Endothelial cell of umbilical vein (primary cell): ENCODE data around the gene TMEM225B. TPM values are rescaled to one million over a fixed set of nuclear protein-coding genes. Genes with fewer than 3 reads are reported as not detected.

Experiments used
- BruUV-seq: library from RNA; stranded (reverse); fragments of 400-500 nt; replicated peaks from 2 replicates; lab custom pipeline; 2021; lab: Mats Ljungman, UMichigan
- CTCF ChIA-PET: fragments of 300-600, 350-600 bp; sonication (Branson Sonifier 250); formaldehyde crosslinking; loops from one replicate; lab custom pipeline; 2021; ENCODE audit warnings: antibody characterized with exemption, inconsistent platforms; lab: Charles Lee
- POLR2A ChIA-PET: fragments of 300-600, 350-600 bp; sonication (Branson Sonifier 250); formaldehyde crosslinking; loops from one replicate; lab custom pipeline; 2021; ENCODE audit warnings: antibody characterized with exemption, inconsistent platforms; lab: Charles Lee
- DNase-seq: peaks from one replicate; pipeline ENCODE4 v3.0.0-alpha.2; 2011; ENCODE audit warnings: low read depth, low spot score
- FAIRE-seq: peaks from 2 replicates; lab custom pipeline; 2011; peaks lifted over from hg19 to GRCh38; lab: Jason Lieb, UNC
- H2AFZ ChIP-seq: 2 replicates; pipeline ENCODE4 v1.6.0; 2012; ENCODE audit warnings: low read depth, low read length, control low read depth, inconsistent platforms
- H3K27ac ChIP-seq: 2 replicates; pipeline ENCODE4 v1.5.1; 2011; ENCODE audit warnings: low read depth, mild to moderate bottlenecking, control low read depth, low read length, moderate library complexity; ENCODE audit not compliant: insufficient read depth
- H3K27me3 ChIP-seq, 2 experiments: 2 replicates each; pipeline versions ENCODE4 v1.6.0 to v1.6.1; 2011; ENCODE audit warnings: low read length in 2 of 2, mixed read lengths in 1 of 2; ENCODE audit not compliant: control insufficient read depth in 2 of 2, insufficient read depth in 2 of 2
- H3K36me3 ChIP-seq, 2 experiments: 2 replicates in 1 of 2; 3 replicates in 1 of 2; pipeline ENCODE4 v1.5.1; 2011; ENCODE audit warnings: low read length in 2 of 2, mild to moderate bottlenecking in 1 of 2, moderate library complexity in 1 of 2; ENCODE audit not compliant: control insufficient read depth in 2 of 2, insufficient read depth in 2 of 2; ENCODE audit errors: extremely low read depth in 1 of 2
- H3K4me1 ChIP-seq: 3 replicates; pipeline ENCODE4 v1.5.1; 2011; ENCODE audit warnings: mild to moderate bottlenecking, low read length; ENCODE audit not compliant: control insufficient read depth, insufficient read depth; ENCODE audit errors: extremely low read depth
- H3K4me2 ChIP-seq: 2 replicates; pipeline ENCODE4 v1.6.1; 2011; ENCODE audit warnings: low read length, control low read depth, mixed read lengths; ENCODE audit not compliant: insufficient read depth
- H3K4me3 ChIP-seq, 3 experiments: fragments of 200-600 bp in 1 of 3; sonication (generic), shearing (Covaris generic) in 1 of 3; replicated peaks in 1 of 3; 2 replicates each; pipeline ENCODE4 v1.5.1; 2011 to 2016; ENCODE audit warnings: control low read depth in 3 of 3, low read length in 3 of 3, mild to moderate bottlenecking in 2 of 3, inconsistent platforms in 1 of 3, low read depth in 1 of 3, moderate library complexity in 1 of 3; ENCODE audit not compliant: insufficient read depth in 1 of 3
- H3K79me2 ChIP-seq: 2 replicates; pipeline ENCODE4 v1.6.0; 2012; ENCODE audit warnings: low read length, inconsistent platforms; ENCODE audit not compliant: control insufficient read depth, insufficient read depth
- H3K9ac ChIP-seq: replicated peaks from 2 replicates; pipeline ENCODE3; 2011; ENCODE audit warnings: low read length, control low read depth; ENCODE audit not compliant: insufficient read depth; ENCODE audit errors: extremely low read depth
- H3K9me1 ChIP-seq: replicated peaks from 3 replicates; pipeline ENCODE4 v1.6.0; 2011; ENCODE audit warnings: mild to moderate bottlenecking, low read length; ENCODE audit not compliant: control insufficient read depth, insufficient read depth; ENCODE audit errors: extremely low read depth
- H3K9me3 ChIP-seq: replicated peaks from 2 replicates; pipeline ENCODE4 v1.5.1; 2012; ENCODE audit warnings: low read length, inconsistent platforms; ENCODE audit not compliant: control insufficient read depth, insufficient read depth
- H4K20me1 ChIP-seq: replicated peaks from 2 replicates; pipeline ENCODE3; 2011; ENCODE audit warnings: mild to moderate bottlenecking, low read length; ENCODE audit not compliant: control insufficient read depth, insufficient read depth; ENCODE audit errors: extremely low read depth
- CTCF ChIP-seq, 2 donors: IDR thresholded peaks; 1 replicate in 1 of 2; 2 replicates in 1 of 2; pipeline ENCODE4 v1.5.1; 2011; ENCODE audit warnings: low read length in 2 of 2, mild to moderate bottlenecking in 2 of 2, moderate library complexity in 2 of 2, control low read depth in 1 of 2, inconsistent platforms in 1 of 2, low read depth in 1 of 2; ENCODE audit not compliant: insufficient read depth in 1 of 2; ENCODE audit errors: extremely low read depth in 1 of 2
- EZH2 ChIP-seq: IDR thresholded peaks from 2 replicates; pipeline ENCODE4 v1.6.1; 2012; ENCODE audit warnings: borderline replicate concordance, low read depth, mild to moderate bottlenecking, moderate library complexity, low read length, inconsistent platforms; ENCODE audit not compliant: severe bottlenecking
- GATA2 ChIP-seq: IDR thresholded peaks from 2 replicates; pipeline ENCODE4 v1.7.0; 2011; ENCODE audit warnings: low read depth, mild to moderate bottlenecking, moderate library complexity, mixed read lengths, low read length; ENCODE audit not compliant: insufficient read length, insufficient read depth
- MAX ChIP-seq: IDR thresholded peaks from 2 replicates; pipeline ENCODE4 v1.6.1; 2011; ENCODE audit not compliant: insufficient read depth, insufficient read length
- POLR2A ChIP-seq: IDR thresholded peaks from 2 replicates; pipeline ENCODE4 v1.6.1; 2012; ENCODE audit warnings: low read depth, mild to moderate bottlenecking, control low read depth, low read length
- POLR2AphosphoS5 ChIP-seq: IDR thresholded peaks from 2 replicates; pipeline ENCODE4 v1.6.1; 2012; ENCODE audit warnings: low read depth, mild to moderate bottlenecking, control low read depth, low read length, moderate library complexity; ENCODE audit not compliant: insufficient read depth
- dilution Hi-C: fragments of 300-500 bp; cut with MboI; formaldehyde crosslinking; loops from one replicate; pipeline ENCODE4 v1.15.0; 2019; ENCODE audit warnings: low sequenced_read_pairs; ENCODE audit not compliant: extremely low pct_ligation_motif_present
- intact Hi-C: fragments of 100-400 bp; cut with micrococcal nuclease; formaldehyde crosslinking; loops from one replicate; pipeline ENCODE4 v1.10.0; 2022
- polyA plus RNA-seq, 4 experiments: library from polyadenylated mRNA; depleted of rRNA in 3 of 4; stranded (reverse) in 3 of 4; unstranded in 1 of 4; fragments of >200 nt; gene quantifications; 2 replicates each; pipeline versions ENCODE4 v1.2.1 to v1.2.3, GENCODE V29; 2011 to 2012; ENCODE audit warnings: missing spikeins in 1 of 4
- total RNA-seq: library from RNA; stranded (reverse); gene quantifications from 2 replicates; pipeline ENCODE4 v1.2.3, GENCODE V29; 2021

The TMEM225B gene
- total and polyA plus RNA-seq, 2 donors (not counting 3 experiments of a cell fraction or from before 2014, with no cell fraction given) = 0.29 TPM; not detected in 1

GRCh38 chr7:99616359-99617191 is 18.5 kb downstream of the TMEM225B start, which contains the start of gene ZSCAN25:
Gene ZSCAN25, plus strand, starts transcription at chr7:99616946. Its CDS starts 2,661 bp downstream, at chr7:99619607.
- peaks cover 0 to 3% of the 10 kb centered on the region in 2 experiments for H3K27me3 ChIP-seq
- TF ChIP-seq POLR2A (peak; percentile 86), GATA2 (no peak), POLR2AphosphoS5 (peak; percentile 72), CTCF (IDR thresholded peaks at IDR 0.05; ENCODE audit: extremely low read depth in 1 of 2, insufficient read depth in 1 of 2, low read depth in 1 of 2, low read length in 2 of 2) (peak; percentile 37 to 61), EZH2 (no peak), MAX (no peak)
- intact Hi-C loops (loop anchor here (1.0 to 2.0 kb wide), 3 partner anchors 58 to 144 kb away; partner anchors contain the start of genes ZKSCAN5, ZNF655 and ZNF789), dilution Hi-C loops (no loop called here)
- peak; percentile 94 for DNase-seq
- H3K79me2 ChIP-seq = peaks cover 10% of the 10 kb centered on the region
- BruUV-seq = no TSS peak
- H3K4me1 ChIP-seq = peaks cover 9% of the 10 kb centered on the region
- H4K20me1 ChIP-seq = no peaks in the 10 kb centered on the region
- no peaks in the 10 kb centered on the region for H3K9me1 ChIP-seq
- H3K9me3 ChIP-seq = no peaks in the 10 kb centered on the region
- CTCF ChIA-PET = interaction anchor here (0.9 to 3.6 kb wide), 7 partner anchors 9 to 208 kb away, joined by 3 to 18 read pairs (median 6); partner anchors contain the start of genes BUD31, PDAP1, TMEM225B and ZNF655
- POLR2A ChIA-PET = no interaction called here
- H3K36me3 ChIP-seq = peaks cover 5 to 21% of the 10 kb centered on the region in 2 experiments
- peak within 1 kb of the TSS; percentile 67 to 82 (median 75) for H3K4me3 ChIP-seq
- FAIRE-seq = peak; percentile 98
- H3K9ac ChIP-seq = peak within 1 kb of the TSS; percentile 81
- peak within 1 kb of the TSS; percentile 99 for H2AFZ ChIP-seq
- peak within 1 kb of the TSS; percentile 38 for H3K27ac ChIP-seq
- H3K4me2 ChIP-seq = peak within 1 kb of the TSS; percentile 89
